Stimulated activated CD4-positive, alpha-beta T cell treated with anti-CD3 and anti-CD28 coated beads, Interleukin-1b, Interleukin-23, amount 100 ng/mL, for 24 hours (primary cell): ENCODE data around the gene UNC80.
"Not testable (repeated sequence)": the region's sequence is repeated elsewhere in the genome, so short reads cannot be mapped to it uniquely, and the experiment has no call there.

Experiments used
- DNase-seq, 4 experiments: peaks; one replicate each; pipeline ENCODE4 v3.0.0-alpha.2; 2020; ENCODE audit warnings: low read depth in 4 of 4, low spot score in 1 of 4

Gene UNC80, protein sequence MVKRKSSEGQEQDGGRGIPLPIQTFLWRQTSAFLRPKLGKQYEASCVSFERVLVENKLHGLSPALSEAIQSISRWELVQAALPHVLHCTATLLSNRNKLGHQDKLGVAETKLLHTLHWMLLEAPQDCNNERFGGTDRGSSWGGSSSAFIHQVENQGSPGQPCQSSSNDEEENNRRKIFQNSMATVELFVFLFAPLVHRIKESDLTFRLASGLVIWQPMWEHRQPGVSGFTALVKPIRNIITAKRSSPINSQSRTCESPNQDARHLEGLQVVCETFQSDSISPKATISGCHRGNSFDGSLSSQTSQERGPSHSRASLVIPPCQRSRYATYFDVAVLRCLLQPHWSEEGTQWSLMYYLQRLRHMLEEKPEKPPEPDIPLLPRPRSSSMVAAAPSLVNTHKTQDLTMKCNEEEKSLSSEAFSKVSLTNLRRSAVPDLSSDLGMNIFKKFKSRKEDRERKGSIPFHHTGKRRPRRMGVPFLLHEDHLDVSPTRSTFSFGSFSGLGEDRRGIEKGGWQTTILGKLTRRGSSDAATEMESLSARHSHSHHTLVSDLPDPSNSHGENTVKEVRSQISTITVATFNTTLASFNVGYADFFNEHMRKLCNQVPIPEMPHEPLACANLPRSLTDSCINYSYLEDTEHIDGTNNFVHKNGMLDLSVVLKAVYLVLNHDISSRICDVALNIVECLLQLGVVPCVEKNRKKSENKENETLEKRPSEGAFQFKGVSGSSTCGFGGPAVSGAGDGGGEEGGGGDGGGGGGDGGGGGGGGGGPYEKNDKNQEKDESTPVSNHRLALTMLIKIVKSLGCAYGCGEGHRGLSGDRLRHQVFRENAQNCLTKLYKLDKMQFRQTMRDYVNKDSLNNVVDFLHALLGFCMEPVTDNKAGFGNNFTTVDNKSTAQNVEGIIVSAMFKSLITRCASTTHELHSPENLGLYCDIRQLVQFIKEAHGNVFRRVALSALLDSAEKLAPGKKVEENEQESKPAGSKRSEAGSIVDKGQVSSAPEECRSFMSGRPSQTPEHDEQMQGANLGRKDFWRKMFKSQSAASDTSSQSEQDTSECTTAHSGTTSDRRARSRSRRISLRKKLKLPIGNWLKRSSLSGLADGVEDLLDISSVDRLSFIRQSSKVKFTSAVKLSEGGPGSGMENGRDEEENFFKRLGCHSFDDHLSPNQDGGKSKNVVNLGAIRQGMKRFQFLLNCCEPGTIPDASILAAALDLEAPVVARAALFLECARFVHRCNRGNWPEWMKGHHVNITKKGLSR (N-terminal part only)

DNA sequence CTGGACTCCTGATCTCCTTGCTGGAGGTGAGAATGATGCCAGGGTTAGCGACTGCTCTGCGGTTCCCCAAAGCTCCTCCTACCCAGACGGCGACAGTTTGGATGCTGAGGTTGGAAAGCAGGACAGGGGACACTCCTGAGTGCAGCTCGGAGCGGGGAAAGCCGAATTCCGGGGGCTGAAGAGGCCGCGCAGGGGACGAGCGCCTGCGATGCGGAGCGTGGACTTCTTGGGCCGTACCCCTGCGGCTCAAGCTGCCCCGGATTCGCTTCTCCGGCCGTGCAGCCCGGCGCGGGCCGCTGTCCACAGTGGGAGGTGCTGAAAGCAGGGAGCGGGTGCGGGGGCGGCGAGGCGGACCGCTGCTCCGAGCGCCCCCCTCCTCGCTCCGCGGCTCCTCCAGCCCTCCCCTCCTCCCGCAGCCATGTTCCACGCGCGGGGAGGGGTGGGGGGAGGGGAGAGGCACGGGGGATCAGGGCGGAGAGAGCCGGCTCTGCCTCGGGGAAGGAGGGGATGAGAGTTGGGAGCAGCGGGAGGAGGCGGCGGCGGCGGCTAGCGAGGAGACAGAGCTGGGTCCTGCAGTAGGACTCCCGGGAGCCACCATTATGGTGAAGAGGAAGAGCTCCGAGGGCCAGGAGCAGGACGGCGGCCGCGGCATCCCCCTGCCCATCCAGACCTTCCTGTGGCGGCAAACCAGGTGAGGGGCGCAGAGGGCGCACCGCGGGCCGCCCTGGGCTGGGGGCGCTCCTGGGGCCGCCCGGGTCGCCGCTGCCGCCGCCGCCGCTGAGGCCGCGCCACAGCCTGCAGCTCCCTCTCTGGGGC is at the start of gene UNC80:
TSS of gene UNC80 (plus strand) at position 359 of the 816 bp plus-strand sequence. CDS start at position 600, 241 bp downstream.
- DNase-seq, result peak in 2 of 4 experiments; percentile 7 to 8

DNA sequence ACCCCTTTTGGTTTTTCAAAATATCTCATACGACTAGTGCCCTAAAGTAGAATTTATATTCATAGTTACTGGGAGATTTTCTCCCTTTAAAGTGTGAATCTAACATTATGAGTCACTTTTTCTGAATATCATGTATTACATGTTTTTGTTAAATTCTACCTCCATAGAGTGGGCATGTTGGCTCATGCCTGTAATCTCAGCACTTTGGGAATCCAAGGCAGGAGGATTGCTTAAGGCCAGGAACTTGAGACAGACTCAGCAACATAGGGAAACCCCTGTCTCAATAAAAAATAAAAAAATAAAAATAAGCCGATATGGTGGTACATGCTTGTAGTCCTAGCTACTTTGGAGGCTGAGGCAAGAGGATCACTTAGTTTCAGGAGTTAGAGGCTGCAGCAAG is 45.3 kb upstream of the UNC80 start:
- DNase-seq, result no peak

DNA sequence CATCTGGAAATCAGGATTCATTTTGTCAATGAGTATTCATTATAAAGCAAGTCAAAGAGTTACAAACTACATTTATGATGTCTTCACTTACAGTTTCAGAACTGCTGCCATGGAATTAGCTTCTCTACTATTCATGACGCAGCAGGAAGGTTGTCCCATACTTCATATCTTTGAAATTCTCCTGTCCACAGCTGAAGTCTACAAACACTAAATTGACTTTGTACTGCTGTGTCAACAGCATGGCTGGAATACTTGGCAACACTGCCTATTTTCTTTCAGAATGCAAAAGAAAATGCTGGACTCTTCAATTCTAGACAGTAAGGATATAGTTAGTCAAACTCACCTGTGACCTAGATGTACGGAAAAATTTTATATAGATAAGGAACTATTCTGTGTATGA is 44.6 kb upstream of the UNC80 start:
- no peak for DNase-seq

DNA sequence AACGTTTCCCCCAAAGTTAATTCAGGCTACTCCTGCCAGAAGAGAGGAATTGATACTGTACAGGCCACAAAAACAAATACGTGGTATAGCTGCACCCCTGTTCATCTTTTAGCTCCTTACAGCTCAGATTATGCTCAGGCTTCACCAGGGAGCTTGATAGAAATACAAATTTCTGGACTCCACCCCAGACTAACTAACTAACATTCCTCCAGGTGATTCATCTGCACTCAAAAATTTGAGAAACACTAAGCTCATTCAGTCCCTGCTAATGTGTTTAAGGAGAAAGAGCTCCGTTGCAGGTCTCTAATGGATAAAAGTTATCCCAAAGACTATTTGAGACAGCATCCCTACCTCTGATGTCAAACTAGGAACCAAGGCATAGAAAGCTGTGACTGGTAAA is 36.8 kb upstream of the UNC80 start:
- DNase-seq, result no peak

DNA sequence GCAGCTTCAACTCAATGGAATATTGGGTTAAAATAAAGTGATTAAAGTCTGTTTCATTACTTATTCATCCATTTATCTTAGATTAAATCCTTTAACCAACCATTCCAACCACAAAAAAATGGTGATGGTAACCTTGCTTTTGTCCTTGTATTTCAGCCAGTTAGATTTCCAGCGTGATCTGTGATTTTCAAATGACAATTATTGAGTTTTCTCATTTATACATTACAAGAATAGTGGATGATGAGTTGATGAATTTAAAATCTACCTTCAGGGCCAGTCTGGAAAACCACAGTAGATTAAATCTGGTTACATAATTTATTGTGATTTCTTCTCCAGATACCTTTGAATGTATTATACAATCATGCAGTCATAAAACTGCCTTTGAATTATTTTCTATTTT is 29.7 kb upstream of the UNC80 start:
- no peak for DNase-seq

DNA sequence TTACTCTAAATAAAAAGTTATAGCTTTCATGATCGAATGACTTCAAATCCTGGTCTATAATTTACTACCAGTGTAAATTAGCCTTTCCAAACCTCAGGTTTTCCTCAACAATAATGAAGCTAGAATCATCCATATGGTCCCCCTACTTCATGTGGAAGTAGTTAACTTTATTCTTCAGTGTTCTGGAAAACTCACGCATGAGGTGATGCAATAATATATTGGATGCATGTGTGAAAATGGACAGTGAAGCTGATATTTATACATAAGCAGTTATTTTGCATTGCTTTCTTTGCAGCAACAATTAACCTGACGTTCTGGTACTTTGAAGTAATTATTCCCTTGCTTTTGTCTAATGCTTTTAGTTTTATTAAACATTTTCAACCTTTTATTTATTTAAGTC is 18.6 kb upstream of the UNC80 start:
- no peak for DNase-seq

DNA sequence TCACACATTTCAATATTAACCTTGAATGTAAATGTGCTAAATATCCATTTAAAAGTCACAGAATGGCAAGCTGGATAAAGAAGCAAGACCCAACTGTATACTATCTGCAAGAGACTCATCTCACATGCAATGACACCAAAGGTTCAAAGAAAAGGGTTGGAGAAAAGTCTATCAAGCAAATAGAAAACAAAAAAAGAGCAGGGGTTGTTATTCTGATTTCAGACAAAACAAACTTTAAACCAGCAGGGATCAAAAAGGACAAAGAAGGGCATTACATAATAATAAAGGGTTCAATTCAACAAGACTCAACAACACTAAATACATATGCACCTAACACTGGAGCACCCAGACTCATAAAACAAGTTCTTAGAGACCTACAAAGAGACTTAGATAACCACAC is 14.5 kb upstream of the UNC80 start:
- DNase-seq, result no peak

DNA sequence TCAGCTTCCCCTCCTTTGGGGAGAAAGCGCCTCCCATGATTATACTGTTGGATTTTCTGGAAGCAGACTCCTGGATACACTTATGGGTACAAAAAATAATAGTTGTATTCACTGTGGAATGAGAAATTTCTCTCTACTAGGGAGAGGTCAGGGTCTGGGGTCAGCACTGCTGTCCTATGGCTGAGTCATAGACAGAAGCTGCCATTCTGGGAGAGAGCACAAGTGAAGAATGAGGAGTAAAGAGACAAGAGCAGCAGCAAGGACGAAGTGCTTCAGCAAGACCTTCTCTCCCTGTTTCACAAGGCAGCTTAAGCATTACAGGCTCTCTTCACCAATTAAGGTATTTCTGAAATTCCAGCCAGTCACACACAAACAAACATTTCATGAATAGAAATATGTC is 10.1 kb upstream of the UNC80 start:
- no peak for DNase-seq

DNA sequence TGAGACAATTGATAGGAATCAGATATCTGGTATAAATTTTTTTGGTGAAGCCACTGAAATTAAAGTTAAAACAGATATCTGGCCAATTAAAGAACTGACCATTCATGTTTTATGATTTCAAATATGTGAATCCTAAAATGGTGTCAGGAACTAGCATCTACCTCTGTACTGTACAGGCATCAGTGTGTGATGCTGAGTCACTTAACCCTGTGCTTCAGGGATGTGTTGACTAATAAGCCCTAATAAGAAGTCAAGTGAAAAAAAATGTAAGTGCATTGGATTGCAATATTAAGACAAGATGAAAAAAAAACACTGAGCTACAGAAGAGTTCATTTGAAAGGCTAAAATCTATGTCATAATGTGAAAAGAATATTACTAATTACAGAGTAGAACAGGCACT is 9.1 kb upstream of the UNC80 start:
- no peak for DNase-seq

DNA sequence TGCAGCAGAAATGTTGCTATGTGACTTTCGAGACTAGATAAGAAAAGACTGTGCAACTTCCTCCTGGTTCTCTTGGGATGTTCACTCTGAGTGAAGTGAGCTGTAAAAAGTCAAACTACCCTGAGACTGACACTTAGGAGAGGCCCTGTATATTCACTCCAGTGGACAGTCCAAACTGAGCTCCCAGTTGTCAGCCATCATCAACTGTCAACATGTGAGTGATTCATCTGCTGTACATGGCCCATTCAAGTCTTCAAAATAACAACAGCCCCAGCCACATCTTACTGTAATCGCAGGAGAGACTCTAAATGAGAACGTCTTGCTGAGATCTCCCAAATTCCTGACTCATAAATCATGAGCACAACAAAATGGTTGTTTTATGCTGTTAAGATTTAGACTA is 8.5 kb upstream of the UNC80 start:
- DNase-seq, result no peak

DNA sequence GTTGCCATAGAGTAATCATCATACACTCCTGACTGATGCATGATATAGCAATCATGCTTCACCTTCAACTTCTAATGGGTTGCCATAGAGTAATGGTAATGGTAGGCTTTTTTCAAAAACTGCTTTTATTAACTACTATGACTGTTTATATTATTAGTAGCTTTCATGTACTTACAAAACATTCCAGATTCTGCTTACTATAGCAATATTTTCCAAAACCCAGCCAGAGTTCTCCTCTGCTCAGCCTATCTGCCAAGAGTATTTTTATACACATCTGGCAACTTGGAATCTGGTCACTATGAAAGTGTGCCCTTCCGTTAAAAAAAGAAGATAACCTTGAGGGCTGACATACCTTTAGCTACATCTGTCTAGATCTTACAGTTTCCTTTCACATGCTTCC is 5.0 kb upstream of the UNC80 start:
- DNase-seq, result no peak

DNA sequence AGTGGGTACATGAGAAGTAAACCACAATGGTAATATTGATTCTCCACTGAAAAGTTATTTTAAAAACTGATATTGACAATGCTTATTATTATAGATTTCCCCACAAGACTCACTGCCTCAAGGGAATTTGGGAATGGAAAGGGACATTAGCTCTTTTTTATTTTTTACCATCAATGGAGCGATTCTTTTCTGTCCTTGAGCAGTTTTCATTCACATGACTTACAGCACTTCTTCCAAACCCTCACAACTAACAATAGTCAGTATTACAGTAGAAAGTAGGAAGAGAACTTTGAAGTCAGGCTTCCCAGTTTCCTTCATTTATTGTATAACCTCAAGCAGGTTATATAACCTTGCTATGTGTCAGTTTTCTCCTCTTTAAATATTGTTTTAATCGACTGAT is 4.3 kb upstream of the UNC80 start:
- no peak for DNase-seq

DNA sequence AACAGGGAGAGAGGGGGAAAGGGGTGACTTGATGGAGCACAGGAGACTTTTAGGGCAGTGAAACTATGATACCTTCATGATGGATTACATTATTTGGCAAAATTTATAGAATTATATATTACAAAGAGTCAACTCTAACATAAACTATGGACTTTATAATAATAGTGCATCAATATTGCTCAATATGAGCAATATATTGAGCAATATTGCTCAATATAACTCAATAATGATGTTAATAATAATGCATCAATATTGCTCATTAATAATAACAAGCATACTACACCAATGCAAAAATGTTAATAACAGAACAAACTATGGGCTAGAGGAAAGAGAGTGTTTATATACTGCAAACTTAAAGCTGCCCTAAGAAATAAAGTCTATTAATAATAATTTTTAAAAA is 3.1 kb upstream of the UNC80 start:
- DNase-seq, result no peak

DNA sequence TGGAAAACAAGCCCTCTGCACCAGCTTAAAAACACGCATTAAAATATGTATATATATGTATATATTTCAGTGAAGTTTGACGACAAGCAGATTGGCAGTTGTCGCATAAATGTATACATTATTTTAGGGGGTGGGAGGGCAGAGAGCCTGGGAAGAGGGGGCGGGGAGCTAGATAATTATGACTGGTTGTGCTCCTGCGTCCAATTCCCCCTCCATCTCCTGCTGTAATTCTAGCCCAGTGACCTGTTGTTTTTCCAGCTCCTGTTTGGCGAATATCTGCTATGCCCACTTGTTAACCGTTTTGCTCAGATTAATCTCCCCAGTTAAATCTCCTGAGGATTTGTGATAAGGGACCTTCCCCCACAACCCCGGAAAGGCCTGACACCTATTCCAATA is 656 bp downstream of the UNC80 start:
- DNase-seq, result no peak

DNA sequence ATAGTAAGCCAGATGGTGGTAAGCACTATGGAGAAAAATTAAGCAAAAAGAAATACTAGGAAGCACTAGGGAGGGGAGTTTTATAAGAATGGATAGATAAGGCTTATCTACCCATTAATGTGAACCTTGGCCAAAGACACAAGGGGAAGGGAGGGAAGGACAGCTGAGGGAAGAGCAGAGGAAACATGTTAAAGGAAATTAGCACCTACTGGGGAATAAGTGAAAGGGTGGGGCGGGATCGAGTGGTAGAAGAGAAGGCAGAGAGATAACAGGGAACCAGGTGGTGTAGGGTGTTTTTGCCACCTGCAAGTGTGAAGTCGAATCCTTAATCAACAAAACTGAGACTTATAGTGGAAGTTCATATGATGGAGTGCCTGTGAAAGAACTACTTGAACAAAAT is 1.7 kb downstream of the UNC80 start:
- no peak for DNase-seq

DNA sequence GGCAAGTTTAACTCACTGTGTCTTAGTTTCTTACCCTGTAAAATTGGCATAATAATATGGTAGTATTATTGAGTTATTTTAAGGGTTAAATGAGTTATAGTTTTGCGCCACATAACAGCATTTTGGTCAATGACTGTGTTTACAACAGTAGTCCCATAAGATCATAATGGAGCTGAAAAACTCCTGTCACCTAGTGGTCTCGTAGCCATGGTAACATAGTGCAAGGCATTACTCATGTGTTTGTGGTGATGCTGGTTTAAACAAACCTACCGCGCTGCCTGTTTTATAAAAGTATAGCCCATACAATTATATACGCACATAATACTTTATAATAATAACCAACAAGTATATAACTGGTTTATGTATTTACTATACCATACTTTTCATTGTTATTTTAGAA is 15.8 kb downstream of the UNC80 start:
- no peak for DNase-seq

DNA sequence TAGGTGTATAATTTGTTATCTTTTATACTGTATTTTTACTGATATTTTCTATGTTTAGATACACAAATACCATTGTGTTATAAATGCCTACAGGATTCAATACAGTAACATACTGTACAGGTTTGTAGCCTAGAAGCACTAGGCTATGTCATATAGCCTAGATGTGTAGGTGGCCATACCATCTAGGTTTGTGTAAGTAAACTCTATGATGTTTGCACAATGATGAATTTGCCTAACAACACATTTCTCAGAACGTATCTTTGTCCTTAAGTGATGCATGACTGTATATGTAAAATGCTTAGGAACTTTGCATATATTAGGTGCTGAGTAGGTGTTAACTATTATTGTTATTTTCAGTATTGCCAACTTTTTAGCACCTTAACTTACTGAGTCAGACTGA is 17.3 kb downstream of the UNC80 start:
- DNase-seq, result no peak

DNA sequence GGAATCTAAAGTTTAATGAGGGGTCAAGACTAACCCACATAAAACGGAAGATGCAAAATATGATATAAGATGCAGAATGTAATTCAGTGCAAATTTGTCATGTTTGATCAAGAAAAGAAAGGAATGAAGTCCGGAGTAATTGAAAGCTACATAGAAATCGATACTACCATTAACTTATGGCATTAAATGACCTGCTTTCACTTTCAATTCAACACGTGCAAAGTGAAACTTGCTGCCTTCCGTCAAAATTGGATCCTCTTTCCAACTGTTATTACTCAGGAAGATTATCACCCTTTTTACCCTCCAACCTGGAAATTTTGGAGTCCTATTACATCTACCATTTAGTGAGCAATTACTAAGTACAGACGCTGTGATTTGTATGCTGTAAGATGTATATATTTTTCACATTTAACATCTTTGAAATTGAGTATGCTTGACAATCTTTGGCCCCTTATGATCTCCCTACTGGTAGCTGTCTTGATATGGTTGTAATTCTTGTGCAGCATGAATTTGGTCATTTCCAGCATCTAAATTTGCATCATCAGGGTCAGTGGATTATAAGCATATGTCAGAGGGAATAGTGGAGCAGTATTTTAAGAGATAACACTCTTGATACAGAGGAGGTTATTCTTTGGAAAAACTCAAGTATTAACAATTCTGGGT is 18.6 kb downstream of the UNC80 start:
- DNase-seq, result no peak

DNA sequence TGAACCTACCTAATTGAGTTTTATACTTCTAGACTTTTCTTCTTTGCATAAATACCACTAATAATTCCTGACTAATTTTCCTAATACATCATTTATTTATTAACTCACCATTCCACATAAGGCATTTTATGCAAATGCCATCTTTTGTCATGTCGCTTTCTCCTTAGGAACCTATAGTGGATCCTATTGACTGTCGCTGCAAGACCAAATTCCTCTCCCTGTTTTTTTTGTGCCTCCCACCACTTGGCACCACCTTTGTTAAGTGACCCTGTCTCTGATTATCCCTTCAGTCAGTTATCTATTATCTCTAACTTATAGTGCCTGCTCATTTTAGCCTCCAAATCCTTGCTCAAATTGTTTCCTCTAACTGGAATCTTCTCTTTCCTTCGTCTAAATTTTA is 19.5 kb downstream of the UNC80 start:
- DNase-seq, result no peak

DNA sequence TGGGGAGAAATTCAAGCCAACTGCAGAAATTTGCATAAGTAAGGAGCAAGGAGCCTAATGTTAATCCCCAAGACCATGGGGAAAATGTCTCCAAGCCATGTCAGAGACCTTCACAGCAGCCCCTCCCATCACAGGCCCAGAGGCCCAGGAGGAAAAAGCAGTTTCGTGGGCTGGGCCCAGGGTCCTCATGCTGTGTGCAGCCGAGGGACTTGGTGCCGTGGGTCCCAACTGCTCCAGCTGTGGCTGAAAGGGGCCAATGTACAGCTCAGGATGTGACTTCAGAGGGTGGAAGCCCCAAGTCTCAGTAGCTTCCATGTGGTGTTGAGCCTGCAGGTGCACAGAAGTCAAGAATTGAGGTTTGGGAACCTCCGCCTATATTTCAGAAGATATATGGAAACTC is 23.8 kb downstream of the UNC80 start:
- not testable (repeated sequence) for DNase-seq
